ENCODE results near the gene ITGA11.

The ITGA11 gene

DNA sequence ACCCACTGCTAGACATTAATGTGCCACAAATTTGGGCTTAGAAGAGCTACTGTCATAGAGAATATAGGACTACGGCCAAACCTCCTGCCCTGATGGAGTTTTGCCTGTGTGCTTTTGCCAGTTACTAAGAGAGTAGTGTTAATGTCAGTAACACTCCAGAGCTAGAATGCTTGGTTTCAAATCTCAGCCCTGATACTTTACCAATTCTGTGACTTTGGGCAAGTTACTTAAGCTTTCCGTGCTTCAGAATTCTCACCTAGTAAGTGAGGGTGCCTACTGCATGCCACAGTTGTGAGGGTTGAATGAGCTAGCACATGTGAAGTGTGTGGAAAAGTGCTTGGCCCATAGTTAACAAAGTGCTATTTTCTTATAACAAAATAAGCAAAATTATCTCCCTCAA lies 10.9 kb upstream of the ITGA11 start:
- H3K9ac ChIP-seq (ENCODE audit: low read length) = no peak overlapping the region
- no peak overlapping the region for H3K4me3 ChIP-seq (ENCODE audit: low read length)
- no peaks in the 10 kb centered on the region for H3K27me3 ChIP-seq (ENCODE audit: control insufficient read depth, insufficient read depth, low read length)
- no peak overlapping the region for H3K27ac ChIP-seq (ENCODE audit: low read depth, low read length)
- H3K36me3 ChIP-seq (ENCODE audit: control insufficient read depth, insufficient read depth, low read length) = no peaks in the 10 kb centered on the region
- no peaks in the 10 kb centered on the region for H3K4me1 ChIP-seq (ENCODE audit: control insufficient read depth, insufficient read depth, low read length)

DNA sequence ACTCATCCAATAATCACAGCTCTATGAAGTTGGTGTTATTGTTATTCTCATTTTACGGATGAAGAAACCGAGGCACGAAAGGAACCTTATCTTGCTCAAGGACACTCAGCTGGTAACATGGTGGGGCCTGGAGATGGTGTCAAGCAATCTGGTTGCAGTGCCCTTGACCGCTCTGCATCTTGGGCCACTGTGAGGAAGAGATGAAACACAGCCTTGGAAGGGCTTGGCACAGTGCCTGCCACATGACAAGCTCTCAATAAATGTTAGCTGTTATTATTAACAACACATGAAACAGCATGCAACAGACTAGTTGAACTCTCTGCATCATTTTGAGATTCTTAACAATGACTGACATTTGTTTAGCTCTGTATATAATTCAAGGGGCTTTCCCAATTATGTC lies 10.1 kb upstream of the ITGA11 start:
- no peaks in the 10 kb centered on the region for H3K27me3 ChIP-seq (ENCODE audit: control insufficient read depth, insufficient read depth, low read length)
- H3K36me3 ChIP-seq (ENCODE audit: control insufficient read depth, insufficient read depth, low read length) = no peaks in the 10 kb centered on the region
- no peak overlapping the region for H3K4me3 ChIP-seq (ENCODE audit: low read length)
- H3K4me1 ChIP-seq (ENCODE audit: control insufficient read depth, insufficient read depth, low read length) = no peaks in the 10 kb centered on the region
- no peak overlapping the region for H3K27ac ChIP-seq (ENCODE audit: low read depth, low read length)
- H3K9ac ChIP-seq (ENCODE audit: low read length) = no peak overlapping the region

DNA sequence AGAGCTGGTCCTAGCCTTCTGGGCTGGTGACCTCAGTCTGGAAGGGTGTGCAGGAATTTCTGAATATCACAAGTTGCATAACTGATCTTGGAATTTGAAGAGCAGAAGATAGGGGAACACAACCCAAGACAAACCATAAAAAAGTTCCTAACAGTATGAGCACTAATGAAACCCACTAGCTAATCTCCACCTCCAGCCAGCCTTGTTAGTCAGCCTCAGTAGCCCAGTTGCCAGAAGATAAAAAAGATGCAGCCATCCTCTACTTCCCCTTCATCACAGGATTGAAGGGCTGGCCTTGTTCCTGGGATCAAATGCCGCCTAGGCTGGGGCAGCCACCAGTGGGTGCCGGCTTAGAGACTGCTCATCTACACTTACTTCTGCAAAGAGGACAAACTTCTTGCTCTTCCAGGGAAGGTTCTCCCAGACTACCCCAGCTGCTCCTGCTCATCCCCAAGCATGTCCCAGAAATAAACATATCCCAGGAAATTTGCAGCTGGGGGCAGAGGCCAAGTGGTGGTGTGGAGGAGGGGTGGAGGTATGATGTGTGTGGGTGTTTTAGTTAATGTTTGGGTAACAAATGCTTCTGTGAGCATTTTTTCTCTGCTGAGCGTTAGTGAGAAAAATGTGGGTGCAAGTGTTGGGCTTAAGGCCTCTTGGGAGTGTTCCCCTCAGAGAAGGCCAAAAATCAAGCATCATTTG lies 9.2 kb upstream of the ITGA11 start:
- no peaks in the 10 kb centered on the region for H3K36me3 ChIP-seq (ENCODE audit: control insufficient read depth, insufficient read depth, low read length)
- H3K27ac ChIP-seq (ENCODE audit: low read depth, low read length) = no peak overlapping the region
- no peaks in the 10 kb centered on the region for H3K4me1 ChIP-seq (ENCODE audit: control insufficient read depth, insufficient read depth, low read length)
- H3K27me3 ChIP-seq (ENCODE audit: control insufficient read depth, insufficient read depth, low read length) = no peaks in the 10 kb centered on the region
- no peak overlapping the region for H3K9ac ChIP-seq (ENCODE audit: low read length)
- no peak overlapping the region for H3K4me3 ChIP-seq (ENCODE audit: low read length)

DNA sequence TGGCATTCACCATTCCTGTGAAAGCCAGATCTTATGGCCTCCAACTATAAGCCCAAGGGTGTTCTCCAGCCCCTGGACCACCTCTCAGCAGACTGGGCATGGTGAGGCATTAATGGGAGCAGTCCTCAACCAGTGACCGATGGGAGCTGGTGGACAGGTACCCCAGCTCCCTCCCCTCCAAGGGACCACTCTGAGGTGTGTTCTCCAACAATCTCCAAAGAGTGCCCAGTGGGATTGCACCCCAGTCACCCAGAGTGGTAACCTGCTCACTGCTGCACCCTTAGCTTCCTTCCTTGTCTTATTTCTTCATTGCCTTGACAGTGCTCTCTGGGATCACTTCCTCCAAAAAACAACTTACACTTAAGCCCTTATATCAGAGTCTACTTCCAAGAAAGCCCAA lies 8.2 kb upstream of the ITGA11 start:
- no peaks in the 10 kb centered on the region for H3K4me1 ChIP-seq (ENCODE audit: control insufficient read depth, insufficient read depth, low read length)
- no peaks in the 10 kb centered on the region for H3K36me3 ChIP-seq (ENCODE audit: control insufficient read depth, insufficient read depth, low read length)
- no peak overlapping the region for H3K27ac ChIP-seq (ENCODE audit: low read depth, low read length)
- no peaks in the 10 kb centered on the region for H3K27me3 ChIP-seq (ENCODE audit: control insufficient read depth, insufficient read depth, low read length)
- no peak overlapping the region for H3K4me3 ChIP-seq (ENCODE audit: low read length)
- H3K9ac ChIP-seq (ENCODE audit: low read length) = no peak overlapping the region

GRCh38 chr15:68439506-68439905 lies 7.5 kb upstream of the ITGA11 start:
- H3K4me3 ChIP-seq (ENCODE audit: low read length) = no peak overlapping the region
- no peak overlapping the region for H3K27ac ChIP-seq (ENCODE audit: low read depth, low read length)
- H3K36me3 ChIP-seq (ENCODE audit: control insufficient read depth, insufficient read depth, low read length) = no peaks in the 10 kb centered on the region
- no peaks in the 10 kb centered on the region for H3K4me1 ChIP-seq (ENCODE audit: control insufficient read depth, insufficient read depth, low read length)
- H3K9ac ChIP-seq (ENCODE audit: low read length) = no peak overlapping the region
- H3K27me3 ChIP-seq (ENCODE audit: control insufficient read depth, insufficient read depth, low read length) = no peaks in the 10 kb centered on the region

DNA sequence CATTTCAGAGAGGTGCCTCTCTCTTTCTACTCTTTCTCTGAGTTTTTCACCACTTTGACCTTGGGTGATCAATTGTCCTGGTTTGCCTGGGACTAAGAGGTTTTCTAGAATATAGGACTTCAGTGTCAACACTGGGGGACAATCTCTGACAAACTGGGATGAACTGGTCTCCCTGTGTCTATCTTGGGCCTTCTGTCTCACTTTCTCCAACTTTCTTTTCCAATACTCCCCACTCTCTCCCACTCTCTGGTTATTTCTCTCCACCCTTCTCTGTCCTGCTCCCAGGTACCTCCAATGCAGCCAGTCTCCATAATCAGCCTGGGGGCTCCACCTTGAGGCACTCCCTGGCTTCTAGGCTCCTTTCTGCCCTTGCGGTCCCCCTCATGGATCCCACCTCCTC lies 4.7 kb upstream of the ITGA11 start:
- peaks cover 10% of the 10 kb centered on the region for H3K27me3 ChIP-seq (ENCODE audit: control insufficient read depth, insufficient read depth, low read length)

DNA sequence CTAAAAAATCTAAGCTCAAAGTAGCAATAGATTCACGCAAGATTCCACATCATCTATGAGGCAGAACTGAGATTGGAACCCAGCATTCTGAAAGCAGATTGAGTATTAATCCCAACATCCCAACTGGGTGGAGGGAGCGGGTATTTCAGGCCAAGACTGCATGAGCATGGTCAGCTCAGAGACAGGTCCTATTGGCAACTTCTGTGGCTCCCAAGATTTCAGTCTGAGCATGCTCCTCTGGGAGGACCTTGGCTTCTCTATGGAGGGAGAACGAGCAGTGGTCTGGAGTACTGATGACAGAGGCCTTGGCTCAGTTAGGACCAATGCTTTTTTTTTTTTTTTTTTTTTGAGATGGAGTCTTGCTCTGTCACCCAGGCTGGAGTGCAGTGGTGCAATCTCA lies 4.0 kb upstream of the ITGA11 start:
- Histone ChIP-seq H3K27ac (ENCODE audit: low read depth, low read length) (no peak overlapping the region), H3K4me1 (ENCODE audit: control insufficient read depth, insufficient read depth, low read length) (no peaks in the 10 kb centered on the region), H3K27me3 (ENCODE audit: control insufficient read depth, insufficient read depth, low read length) (peaks cover 10% of the 10 kb centered on the region), H3K4me3 (ENCODE audit: low read length) (no peak overlapping the region), H3K9ac (ENCODE audit: low read length) (no peak overlapping the region), H3K36me3 (ENCODE audit: control insufficient read depth, insufficient read depth, low read length) (no peaks in the 10 kb centered on the region)

More for the DNA sequence above, 4.7 kb upstream of the ITGA11 start:
- H3K9ac ChIP-seq (ENCODE audit: low read length) = no peak overlapping the region
- H3K36me3 ChIP-seq (ENCODE audit: control insufficient read depth, insufficient read depth, low read length) = no peaks in the 10 kb centered on the region
- no peaks in the 10 kb centered on the region for H3K4me1 ChIP-seq (ENCODE audit: control insufficient read depth, insufficient read depth, low read length)
- no peak overlapping the region for H3K27ac ChIP-seq (ENCODE audit: low read depth, low read length)
- H3K4me3 ChIP-seq (ENCODE audit: low read length) = no peak overlapping the region

DNA sequence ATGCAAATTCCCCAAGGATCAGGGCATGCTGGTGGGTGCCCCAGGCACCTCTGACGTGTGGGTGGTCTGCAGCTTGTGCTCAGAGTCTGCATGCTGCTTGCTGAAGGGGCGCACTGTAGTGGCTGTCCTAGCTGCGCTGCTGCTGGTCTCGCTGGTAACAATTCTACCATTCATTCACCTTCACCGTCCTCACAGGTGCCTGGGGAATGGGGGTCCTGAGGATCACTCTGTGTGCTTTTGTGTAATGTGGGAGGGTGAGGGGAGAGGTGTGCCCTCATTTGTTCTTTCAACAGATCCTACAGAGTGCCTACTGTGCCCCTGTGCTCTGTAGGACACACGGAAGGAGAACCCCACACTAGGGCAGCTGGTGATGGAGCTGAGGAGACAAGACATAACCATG lies 2.1 kb upstream of the ITGA11 start:
- H3K27me3 ChIP-seq (ENCODE audit: control insufficient read depth, insufficient read depth, low read length) = peaks cover 13% of the 10 kb centered on the region
- no peaks in the 10 kb centered on the region for H3K36me3 ChIP-seq (ENCODE audit: control insufficient read depth, insufficient read depth, low read length)

DNA sequence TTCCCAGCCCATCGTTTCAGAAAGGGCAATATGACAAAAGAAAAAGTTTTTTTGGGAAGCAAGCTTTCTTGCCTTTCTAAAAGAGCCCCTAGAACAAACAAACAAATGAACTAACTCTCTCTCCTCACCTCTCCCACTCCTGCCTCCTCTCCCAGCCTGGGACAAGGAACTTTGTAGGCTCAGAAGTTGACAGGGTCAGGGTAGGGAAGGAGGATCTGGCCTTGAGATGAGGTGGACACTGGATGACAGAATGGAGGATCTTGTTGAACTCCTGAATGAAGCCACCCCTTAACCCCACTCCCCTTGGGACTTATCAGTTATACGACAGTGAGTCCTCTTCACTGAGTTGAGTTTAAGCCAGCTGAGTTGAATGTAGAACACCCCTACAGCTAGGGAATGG lies 1.6 kb upstream of the ITGA11 start:
- Histone ChIP-seq H3K4me3 (ENCODE audit: low read length) (no peak overlapping the region), H3K36me3 (ENCODE audit: control insufficient read depth, insufficient read depth, low read length) (no peaks in the 10 kb centered on the region), H3K27me3 (ENCODE audit: control insufficient read depth, insufficient read depth, low read length) (peaks cover 13% of the 10 kb centered on the region), H3K4me1 (ENCODE audit: control insufficient read depth, insufficient read depth, low read length) (no peaks in the 10 kb centered on the region), H3K27ac (ENCODE audit: low read depth, low read length) (no peak overlapping the region), H3K9ac (ENCODE audit: low read length) (no peak overlapping the region)

More for the DNA sequence above, 2.1 kb upstream of the ITGA11 start:
- Histone ChIP-seq H3K4me1 (ENCODE audit: control insufficient read depth, insufficient read depth, low read length) (no peaks in the 10 kb centered on the region), H3K4me3 (ENCODE audit: low read length) (no peak overlapping the region), H3K9ac (ENCODE audit: low read length) (no peak overlapping the region), H3K27ac (ENCODE audit: low read depth, low read length) (no peak overlapping the region)

DNA sequence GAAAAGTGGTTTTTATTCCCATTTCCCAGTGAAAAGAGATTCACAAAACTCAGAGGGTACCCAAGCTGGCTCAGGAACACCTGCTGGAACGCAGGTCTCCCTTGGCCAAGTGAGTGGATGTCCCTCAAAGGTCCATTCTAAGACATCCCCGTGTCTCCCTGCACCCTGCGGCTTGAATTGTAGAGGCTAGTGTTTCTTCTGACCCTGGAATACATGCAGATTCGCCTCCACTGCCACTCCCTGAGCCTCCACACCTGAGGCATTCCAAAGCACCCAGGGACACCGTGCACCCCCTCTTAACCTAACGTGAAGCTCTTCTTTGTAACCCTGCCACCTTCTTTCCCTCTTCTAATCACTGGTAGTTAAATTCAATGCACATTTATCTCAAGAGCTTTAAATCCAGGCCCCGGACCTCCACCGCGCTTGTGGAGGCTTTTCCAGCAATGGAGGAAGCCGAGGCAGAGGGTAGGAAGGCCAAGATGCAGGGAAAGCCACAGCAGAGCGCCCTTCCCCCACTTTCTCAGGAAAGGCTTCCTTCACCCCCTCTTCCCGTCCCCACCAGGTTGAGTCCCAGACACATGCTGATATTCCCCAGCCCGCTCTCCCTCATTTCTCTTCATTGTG lies 590 bp upstream of the ITGA11 start:
- no peaks in the 10 kb centered on the region for H3K36me3 ChIP-seq (ENCODE audit: control insufficient read depth, insufficient read depth, low read length)
- no peaks in the 10 kb centered on the region for H3K4me1 ChIP-seq (ENCODE audit: control insufficient read depth, insufficient read depth, low read length)
- peaks cover 13% of the 10 kb centered on the region for H3K27me3 ChIP-seq (ENCODE audit: control insufficient read depth, insufficient read depth, low read length)
- H3K27ac ChIP-seq (ENCODE audit: low read depth, low read length) = no peak overlapping the region
- H3K9ac ChIP-seq (ENCODE audit: low read length) = no peak overlapping the region
- no peak overlapping the region for H3K4me3 ChIP-seq (ENCODE audit: low read length)

GRCh38 chr15:68431037-68431791 lies 749 bp downstream of the ITGA11 start:
- Histone ChIP-seq H3K27me3 (ENCODE audit: control insufficient read depth, insufficient read depth, low read length) (peaks cover 13% of the 10 kb centered on the region), H3K4me1 (ENCODE audit: control insufficient read depth, insufficient read depth, low read length) (no peaks in the 10 kb centered on the region), H3K4me3 (ENCODE audit: low read length) (peak overlapping the region; percentile 50), H3K36me3 (ENCODE audit: control insufficient read depth, insufficient read depth, low read length) (no peaks in the 10 kb centered on the region), H3K9ac (ENCODE audit: low read length) (no peak overlapping the region), H3K27ac (ENCODE audit: low read depth, low read length) (no peak overlapping the region)

DNA sequence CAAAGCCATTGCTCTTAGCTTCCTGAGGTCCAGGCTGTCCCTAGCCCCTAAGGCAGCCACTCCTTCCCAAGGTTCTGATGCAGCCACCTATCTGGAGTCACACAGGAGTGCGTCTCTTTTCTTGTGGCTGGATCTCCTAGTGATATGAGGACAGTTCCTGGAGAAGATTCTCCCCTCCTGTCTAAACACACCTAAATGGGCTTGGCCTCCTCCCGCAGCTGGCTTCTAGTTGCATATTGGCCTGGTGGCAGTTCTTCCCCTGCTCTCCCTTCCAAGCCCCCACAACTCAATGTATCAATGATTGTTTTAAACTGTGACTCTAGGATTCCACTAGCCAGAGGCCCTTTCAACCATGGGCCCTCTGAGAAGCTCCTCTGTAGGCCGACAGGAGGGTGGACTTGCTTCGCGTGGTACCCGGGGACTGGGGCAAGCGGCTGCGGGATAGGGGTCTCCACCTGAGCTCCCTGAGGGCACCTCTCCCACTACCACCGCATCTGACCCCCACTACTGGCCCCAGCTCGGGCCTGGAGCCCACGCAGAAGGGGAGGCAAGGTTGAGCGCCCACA lies 1.4 kb downstream of the ITGA11 start:
- Histone ChIP-seq H3K27ac (ENCODE audit: low read depth, low read length) (no peak overlapping the region), H3K4me1 (ENCODE audit: control insufficient read depth, insufficient read depth, low read length) (no peaks in the 10 kb centered on the region), H3K4me3 (ENCODE audit: low read length) (no peak overlapping the region), H3K27me3 (ENCODE audit: control insufficient read depth, insufficient read depth, low read length) (peaks cover 13% of the 10 kb centered on the region), H3K36me3 (ENCODE audit: control insufficient read depth, insufficient read depth, low read length) (no peaks in the 10 kb centered on the region), H3K9ac (ENCODE audit: low read length) (no peak overlapping the region)

All from rectal smooth muscle tissue (tissue), 1 donor.